SK-N-SH (cell line): Measurements from ENCODE around the gene TERF2IP.

Source experiments
- CHD2 ChIP-seq: fragments of 150-350 bp; IDR thresholded peaks from 2 replicates; pipeline ENCODE4 v1.6.1; 2018; ENCODE audit warnings: low read length; ENCODE audit not compliant: partially characterized antibody
- ELF1 ChIP-seq: IDR thresholded peaks from 2 replicates; pipeline ENCODE4 v1.4.0; 2012
- GATA2 ChIP-seq: sonication (generic); formaldehyde crosslinking; IDR thresholded peaks from 2 replicates; pipeline ENCODE4 v1.5.0; 2020; ENCODE audit warnings: mild to moderate bottlenecking, missing genetic modification reagents
- JUND ChIP-seq: IDR thresholded peaks from 2 replicates; pipeline ENCODE4 v1.4.0; 2012
- REST ChIP-seq: IDR thresholded peaks from 2 replicates; pipeline ENCODE4 v1.6.1; 2012; ENCODE audit warnings: mild to moderate bottlenecking, low read depth, low read length, moderate library complexity
- SIN3A ChIP-seq: IDR thresholded peaks from 2 replicates; pipeline ENCODE4 v1.6.1; 2012; ENCODE audit warnings: low read depth, mild to moderate bottlenecking, low read length, moderate library complexity, borderline replicate concordance
- TCF12 ChIP-seq: IDR thresholded peaks from 2 replicates; pipeline ENCODE4 v1.4.0; 2012
- USF2 ChIP-seq: fragments of 150-350 bp; IDR thresholded peaks from 2 replicates; pipeline ENCODE4 v1.6.1; 2017; ENCODE audit warnings: antibody characterized with exemption, low read length, low read depth, borderline replicate concordance
- TF ChIP-seq, protein P1 (sequence below): fragments of 200-600 bp; sonication (generic); IDR thresholded peaks from 2 replicates; pipeline ENCODE4 v1.6.1; 2017; ENCODE audit warnings: antibody characterized with exemption, mild to moderate bottlenecking, moderate library complexity

GRCh38 chr16:75667503-75667902 lies 19.9 kb downstream of the TERF2IP start:
- TF ChIP-seq, protein P1, sequence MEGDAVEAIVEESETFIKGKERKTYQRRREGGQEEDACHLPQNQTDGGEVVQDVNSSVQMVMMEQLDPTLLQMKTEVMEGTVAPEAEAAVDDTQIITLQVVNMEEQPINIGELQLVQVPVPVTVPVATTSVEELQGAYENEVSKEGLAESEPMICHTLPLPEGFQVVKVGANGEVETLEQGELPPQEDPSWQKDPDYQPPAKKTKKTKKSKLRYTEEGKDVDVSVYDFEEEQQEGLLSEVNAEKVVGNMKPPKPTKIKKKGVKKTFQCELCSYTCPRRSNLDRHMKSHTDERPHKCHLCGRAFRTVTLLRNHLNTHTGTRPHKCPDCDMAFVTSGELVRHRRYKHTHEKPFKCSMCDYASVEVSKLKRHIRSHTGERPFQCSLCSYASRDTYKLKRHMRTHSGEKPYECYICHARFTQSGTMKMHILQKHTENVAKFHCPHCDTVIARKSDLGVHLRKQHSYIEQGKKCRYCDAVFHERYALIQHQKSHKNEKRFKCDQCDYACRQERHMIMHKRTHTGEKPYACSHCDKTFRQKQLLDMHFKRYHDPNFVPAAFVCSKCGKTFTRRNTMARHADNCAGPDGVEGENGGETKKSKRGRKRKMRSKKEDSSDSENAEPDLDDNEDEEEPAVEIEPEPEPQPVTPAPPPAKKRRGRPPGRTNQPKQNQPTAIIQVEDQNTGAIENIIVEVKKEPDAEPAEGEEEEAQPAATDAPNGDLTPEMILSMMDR, result no peak
- TF ChIP-seq ELF1, result no peak
- TF ChIP-seq JUND, result no peak
- no peak for TF ChIP-seq GATA2 (CRISPR knock-in tag)
- TF ChIP-seq REST, result no peak
- TF ChIP-seq SIN3A, result no peak
- no peak for TF ChIP-seq USF2
- no peak for TF ChIP-seq CHD2
- no peak for TF ChIP-seq TCF12
